Breast epithelium (tissue), 4 donors: ENCODE measurements around the gene SH3D21. TPM values are rescaled to one million over a fixed set of nuclear protein-coding genes. Genes with fewer than 3 reads are reported as not detected.
A peak's percentile ranks its signal among the peaks of the same experiment; 100 is the strongest.

ENCODE experiments used
- DNase-seq, 2 donors: peaks; one replicate each; pipeline ENCODE4 v3.0.0-alpha.2; 2019; ENCODE audit warnings: low spot score in 2 of 2
- H3K27ac ChIP-seq, 2 donors: fragments of 200-600 bp; sonication (generic) in 1 of 2; one replicate each; pipeline ENCODE4 v1.5.1; 2016 to 2019; ENCODE audit warnings: mild to moderate bottlenecking in 1 of 2
- H3K27me3 ChIP-seq, 2 donors: fragments of 200-600 bp; sonication (generic) in 1 of 2; one replicate each; pipeline versions ENCODE4 v1.5.1 to v1.6.0; 2017 to 2019; ENCODE audit warnings: control low read depth in 1 of 2, mild to moderate bottlenecking in 1 of 2
- H3K36me3 ChIP-seq: fragments of 200-600 bp; one replicate; pipeline ENCODE4 v1.5.1; 2019
- H3K4me1 ChIP-seq, 2 donors: fragments of 200-600 bp; sonication (generic); one replicate each; pipeline ENCODE4 v1.5.1; 2016 to 2019; ENCODE audit warnings: control low read depth in 1 of 2
- H3K4me3 ChIP-seq, 3 donors: fragments of 200-600 bp; sonication (generic); 1 replicate in 2 of 3; 2 replicates in 1 of 3; pipeline ENCODE4 v1.5.1; 2016 to 2019; ENCODE audit warnings: mild to moderate bottlenecking in 3 of 3, moderate library complexity in 2 of 3
- H3K9me3 ChIP-seq, 2 donors: fragments of 200-600 bp; sonication (generic) in 1 of 2; one replicate each; pipeline ENCODE4 v1.5.1; 2016 to 2019; ENCODE audit warnings: control low read depth in 1 of 2
- CTCF ChIP-seq, 3 donors: fragments of 450-650 bp; IDR thresholded peaks; one replicate each; pipeline ENCODE4 v1.5.1; 2016 to 2017; ENCODE audit warnings: antibody characterized with exemption in 3 of 3, mild to moderate bottlenecking in 3 of 3, moderate library complexity in 3 of 3
- POLR2A ChIP-seq: fragments of 450-650 bp; IDR thresholded peaks from one replicate; pipeline ENCODE4 v1.6.1; 2016; ENCODE audit warnings: antibody characterized with exemption, mild to moderate bottlenecking, moderate library complexity
- POLR2AphosphoS5 ChIP-seq, 3 donors: sonication (generic); formaldehyde crosslinking; IDR thresholded peaks; one replicate each; pipeline ENCODE4 v1.6.1; 2017; ENCODE audit warnings: antibody characterized with exemption in 3 of 3
- intact Hi-C: fragments of 100-400 bp; cut with DNase I; formaldehyde crosslinking; loops from one replicate; pipeline ENCODE4 v1.15.1; 2023; ENCODE audit warnings: low total_unique reads
- total RNA-seq, 3 donors: library from RNA; depleted of rRNA; stranded (reverse); fragments of >200 nt; gene quantifications; one replicate each; pipeline ENCODE4 v1.1.0, GENCODE V29; 2016

SH3D21 gene
- total RNA-seq, 3 donors from 2014 or later = 0.80 to 18.7 (median 18.0) TPM

DNA sequence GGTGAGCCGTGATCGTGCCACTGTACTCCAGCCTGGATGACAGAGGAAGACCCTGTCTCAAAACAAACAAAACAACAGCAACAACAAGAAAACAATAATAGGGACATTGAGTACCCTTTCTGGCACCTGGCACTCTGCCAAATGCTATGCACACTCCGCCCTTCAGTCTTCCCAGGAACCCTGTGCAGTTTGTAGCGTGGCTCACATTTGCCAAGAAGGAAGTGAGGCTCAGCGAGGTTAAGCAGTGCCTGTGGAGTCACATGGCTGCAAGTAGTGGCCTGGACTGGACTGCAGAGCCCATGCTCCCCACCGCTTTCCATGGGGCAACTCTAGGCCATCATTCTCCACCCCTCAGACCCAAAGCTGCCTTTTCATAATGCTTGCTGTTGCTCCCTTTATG, 22.5 kb downstream of the SH3D21 start:
- H3K36me3 ChIP-seq = no peaks in the 10 kb centered on the region
- H3K27me3 ChIP-seq = no peaks in the 10 kb centered on the region
- TF ChIP-seq POLR2A (no peak), POLR2AphosphoS5 (IDR thresholded peaks at IDR 0.05) (peak in 2 of 3 donors; percentile 16 to 33), CTCF (IDR thresholded peaks at IDR 0.05) (no peak)
- peak overlapping the region; percentile 52 to 81 for H3K27ac ChIP-seq
- no peaks in the 10 kb centered on the region for H3K9me3 ChIP-seq
- no peak overlapping the region for H3K4me3 ChIP-seq
- intact Hi-C loops = no loop called here
- H3K4me1 ChIP-seq = peaks cover 0 to 10% of the 10 kb centered on the region in 2 donors
- DNase-seq = no peak

DNA sequence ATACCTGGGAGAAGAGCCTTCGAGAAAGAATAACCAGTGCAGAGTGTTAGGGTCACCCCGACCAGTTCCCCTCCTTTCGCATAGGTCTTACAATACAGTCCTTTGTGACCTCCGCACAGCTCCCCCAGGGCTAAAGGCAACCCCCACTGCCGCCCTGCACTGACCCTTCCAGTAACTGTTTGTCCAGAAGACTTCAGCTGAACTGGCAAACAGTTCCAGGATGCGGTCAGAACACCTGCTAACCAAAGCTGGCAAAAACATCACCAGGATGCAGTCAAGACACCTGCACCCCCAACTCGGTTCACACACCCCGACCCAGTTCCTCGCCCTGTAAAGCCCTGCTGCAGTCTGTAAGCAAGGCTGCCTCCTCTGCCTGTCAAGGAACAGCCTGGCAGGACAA, 23.6 kb downstream of the SH3D21 start:
- TF ChIP-seq POLR2A (no peak), CTCF (IDR thresholded peaks at IDR 0.05) (no peak), POLR2AphosphoS5 (IDR thresholded peaks at IDR 0.05) (no peak)
- Histone ChIP-seq H3K4me1 (no peaks in the 10 kb centered on the region), H3K9me3 (no peaks in the 10 kb centered on the region), H3K36me3 (no peaks in the 10 kb centered on the region), H3K27me3 (no peaks in the 10 kb centered on the region), H3K4me3 (peak overlapping the region in 2 of 3 donors; percentile 23 to 49), H3K27ac (peak overlapping the region; percentile 41 to 82)
- DNase-seq = peak in 1 of 2 donors; percentile 74
- intact Hi-C loops = no loop called here

- intact Hi-C loops = no loop called here
- DNase-seq = no peak
- H3K9me3 ChIP-seq = no peaks in the 10 kb centered on the region
- no peaks in the 10 kb centered on the region for H3K36me3 ChIP-seq
- H3K4me3 ChIP-seq = peak overlapping the region in 2 of 3 donors; percentile 23 to 49
- no peaks in the 10 kb centered on the region for H3K4me1 ChIP-seq
- H3K27me3 ChIP-seq = no peaks in the 10 kb centered on the region
- no peak for TF ChIP-seq CTCF (IDR thresholded peaks at IDR 0.05)
- no peak for TF ChIP-seq POLR2AphosphoS5 (IDR thresholded peaks at IDR 0.05)
- TF ChIP-seq POLR2A = no peak
- H3K27ac ChIP-seq = peak overlapping the region in 1 of 2 donors; percentile 38
Observed at GRCh38 chr1:36330940-36331339, 24.8 kb downstream of the SH3D21 start.

GRCh38 chr1:36337830-36338229, 31.7 kb downstream of the SH3D21 start:
- intact Hi-C loops = no loop called here
- no peaks in the 10 kb centered on the region for H3K9me3 ChIP-seq
- no peaks in the 10 kb centered on the region for H3K36me3 ChIP-seq

DNA sequence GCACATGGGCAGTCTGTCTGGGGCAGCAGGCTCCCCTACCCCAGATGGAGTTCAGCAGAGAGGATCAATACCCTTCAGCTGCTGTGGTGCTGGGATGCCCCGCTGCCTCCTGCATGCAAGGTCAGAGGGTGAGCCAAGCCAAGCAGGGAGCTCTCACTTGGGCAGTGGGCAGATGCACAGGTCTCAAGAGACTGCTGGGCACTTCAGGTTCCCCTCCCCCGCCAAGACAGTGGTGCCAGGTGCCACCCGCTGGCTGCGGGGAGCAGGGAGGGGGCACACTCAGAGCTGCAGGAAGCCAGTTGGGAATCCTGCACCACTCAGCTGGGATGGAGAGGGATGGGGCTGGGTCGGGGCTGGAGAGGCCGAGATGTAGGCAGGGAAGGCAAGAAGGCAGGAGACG, 33.0 kb downstream of the SH3D21 start:
- no peak for DNase-seq
- H3K36me3 ChIP-seq = no peaks in the 10 kb centered on the region
- TF ChIP-seq CTCF (IDR thresholded peaks at IDR 0.05) = no peak
- TF ChIP-seq POLR2AphosphoS5 (IDR thresholded peaks at IDR 0.05) = no peak
- no peak for TF ChIP-seq POLR2A
- intact Hi-C loops = no loop called here
- H3K27me3 ChIP-seq = no peaks in the 10 kb centered on the region
- H3K27ac ChIP-seq = no peak overlapping the region
- H3K4me3 ChIP-seq = no peak overlapping the region
- H3K4me1 ChIP-seq = no peaks in the 10 kb centered on the region
- H3K9me3 ChIP-seq = no peaks in the 10 kb centered on the region

More at GRCh38 chr1:36337830-36338229, 31.7 kb downstream of the SH3D21 start:
- H3K4me1 ChIP-seq = no peaks in the 10 kb centered on the region
- no peak for DNase-seq
- H3K4me3 ChIP-seq = no peak overlapping the region
- TF ChIP-seq POLR2AphosphoS5 (IDR thresholded peaks at IDR 0.05) (no peak), CTCF (IDR thresholded peaks at IDR 0.05) (no peak), POLR2A (no peak)
- H3K27me3 ChIP-seq = no peaks in the 10 kb centered on the region
- no peak overlapping the region for H3K27ac ChIP-seq
